Measurements from ENCODE around the gene HMGB2.

- TF ChIP-seq CTCF (conservative IDR thresholded peaks at IDR 0.05; ENCODE audit: low read length) = no peak
- no peak for TF ChIP-seq EZH2phosphoT487 (IDR thresholded peaks at IDR 0.05; ENCODE audit: borderline replicate concordance, low read depth, low read length)
Observed at GRCh38 chr4:173332963-173333657, 1.0 kb downstream of the HMGB2 start.
